A549 (cell line): ENCODE measurements around the gene VAMP7.

ENCODE experiments used
- CBX2 ChIP-seq: fragments of 200-600 bp; sonication (generic); IDR thresholded peaks from 2 replicates; pipeline ENCODE4 v1.6.1; 2016; ENCODE audit warnings: low read depth, mild to moderate bottlenecking, borderline replicate concordance
- CTCF ChIP-seq: fragments of >200 bp; sonication (Bioruptor Twin); formaldehyde crosslinking; IDR thresholded peaks from 3 replicates; pipeline ENCODE4 v1.5.1; 2016
- GATA3 ChIP-seq: IDR thresholded peaks from 2 replicates; pipeline ENCODE4 v1.6.1; 2012; ENCODE audit warnings: borderline replicate concordance
- HDAC2 ChIP-seq: fragments of 200-600 bp; sonication (generic); IDR thresholded peaks from 2 replicates; pipeline ENCODE4 v1.6.1; 2016
- MAFK ChIP-seq: fragments of 450-650 bp; IDR thresholded peaks from 2 replicates; pipeline ENCODE4 v1.6.1; 2014; ENCODE audit not compliant: partially characterized antibody
- NR3C1 ChIP-seq: fragments of >200 bp; sonication (Bioruptor Twin); formaldehyde crosslinking; IDR thresholded peaks from 3 replicates; pipeline ENCODE4 v1.6.1; 2017
- POLR2A ChIP-seq: IDR thresholded peaks from 2 replicates; pipeline ENCODE4 v1.6.1; 2012; ENCODE audit warnings: mild to moderate bottlenecking, low read length
- POLR2AphosphoS2 ChIP-seq: conservative IDR thresholded peaks from 2 replicates; pipeline ENCODE4 v1.6.1; 2012; ENCODE audit warnings: low read length, improper control_type of control experiment, inconsistent platforms
- REST ChIP-seq: fragments of 200-600 bp; sonication (generic); IDR thresholded peaks from 2 replicates; pipeline ENCODE4 v1.6.1; 2016; ENCODE audit warnings: antibody characterized with exemption, mild to moderate bottlenecking, moderate library complexity

GRCh38 chrX:155881158-155881993, at the start of gene VAMP7:
- no peak for TF ChIP-seq GATA3
- TF ChIP-seq MAFK: no peak
- no peak for TF ChIP-seq NR3C1
- TF ChIP-seq CBX2: no peak
- peak; percentile 89 for TF ChIP-seq POLR2A
- TF ChIP-seq CTCF: no peak
- TF ChIP-seq POLR2AphosphoS2: no peak
- TF ChIP-seq REST: no peak
- TF ChIP-seq HDAC2: no peak
